ENCODE measurements around the gene LY86. TPM values are rescaled to one million over a fixed set of nuclear protein-coding genes. Genes with fewer than 3 reads are reported as not detected.

Gene LY86
- total RNA-seq, 1 experiment from 2014 or later: not detected

DNA sequence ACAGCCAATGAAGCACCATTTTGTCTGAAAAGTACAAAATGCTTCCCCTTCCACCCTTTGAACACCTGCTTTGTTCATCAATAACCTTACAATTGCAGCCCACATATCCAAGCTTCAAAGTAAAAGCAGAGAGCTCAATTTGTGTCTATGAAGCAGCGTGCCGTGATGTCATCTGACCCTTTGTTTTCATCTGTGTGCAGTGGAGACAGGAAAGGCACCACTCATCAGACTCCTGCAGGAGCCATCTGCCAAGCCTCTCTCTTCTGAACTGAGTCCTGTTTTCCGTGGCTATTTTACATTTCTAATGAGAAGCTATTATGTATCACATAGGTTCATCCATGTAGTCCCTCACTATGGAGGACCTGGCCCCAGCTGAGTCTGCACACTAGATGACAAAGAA lies 7.5 kb upstream of the LY86 start:
- TF ChIP-seq, protein P1, sequence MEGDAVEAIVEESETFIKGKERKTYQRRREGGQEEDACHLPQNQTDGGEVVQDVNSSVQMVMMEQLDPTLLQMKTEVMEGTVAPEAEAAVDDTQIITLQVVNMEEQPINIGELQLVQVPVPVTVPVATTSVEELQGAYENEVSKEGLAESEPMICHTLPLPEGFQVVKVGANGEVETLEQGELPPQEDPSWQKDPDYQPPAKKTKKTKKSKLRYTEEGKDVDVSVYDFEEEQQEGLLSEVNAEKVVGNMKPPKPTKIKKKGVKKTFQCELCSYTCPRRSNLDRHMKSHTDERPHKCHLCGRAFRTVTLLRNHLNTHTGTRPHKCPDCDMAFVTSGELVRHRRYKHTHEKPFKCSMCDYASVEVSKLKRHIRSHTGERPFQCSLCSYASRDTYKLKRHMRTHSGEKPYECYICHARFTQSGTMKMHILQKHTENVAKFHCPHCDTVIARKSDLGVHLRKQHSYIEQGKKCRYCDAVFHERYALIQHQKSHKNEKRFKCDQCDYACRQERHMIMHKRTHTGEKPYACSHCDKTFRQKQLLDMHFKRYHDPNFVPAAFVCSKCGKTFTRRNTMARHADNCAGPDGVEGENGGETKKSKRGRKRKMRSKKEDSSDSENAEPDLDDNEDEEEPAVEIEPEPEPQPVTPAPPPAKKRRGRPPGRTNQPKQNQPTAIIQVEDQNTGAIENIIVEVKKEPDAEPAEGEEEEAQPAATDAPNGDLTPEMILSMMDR (IDR thresholded peaks at IDR 0.05; ENCODE audit: unreplicated experiment): no peak
- no peak overlapping the region for H3K27ac Mint-ChIP-seq (ENCODE audit: unreplicated experiment)
- BruUV-seq (replicated peaks): no TSS peak

DNA sequence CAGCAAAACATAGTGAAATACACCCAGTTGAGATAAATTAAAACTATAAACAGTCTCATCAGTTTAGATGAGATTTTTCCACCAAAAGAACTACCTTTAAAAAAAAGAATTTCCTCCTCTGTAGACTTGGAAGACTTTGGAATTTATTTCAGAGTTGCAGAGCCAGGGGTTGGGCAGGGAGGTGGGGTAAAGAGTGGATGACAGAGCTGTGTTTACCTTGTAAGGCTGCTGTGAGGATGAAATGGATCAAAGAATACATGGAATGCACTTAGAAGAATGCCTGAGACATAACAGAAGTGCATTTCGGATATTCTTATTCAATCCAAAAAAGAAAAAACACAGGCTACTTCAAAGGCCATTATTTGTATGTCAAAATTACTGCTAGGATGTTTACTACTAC lies 6.4 kb upstream of the LY86 start:
- H3K4me3 Mint-ChIP-seq (ENCODE audit: low read depth, unreplicated experiment): no peak overlapping the region
- no peak overlapping the region for H3K27ac Mint-ChIP-seq (ENCODE audit: unreplicated experiment)
- peaks cover 38% of the 10 kb centered on the region for H3K27me3 Mint-ChIP-seq (ENCODE audit: unreplicated experiment)
- H3K4me1 Mint-ChIP-seq (ENCODE audit: low read depth, unreplicated experiment): no peaks in the 10 kb centered on the region
- no peaks in the 10 kb centered on the region for H3K9me3 Mint-ChIP-seq (ENCODE audit: low read depth, unreplicated experiment)
- no peaks in the 10 kb centered on the region for H3K36me3 Mint-ChIP-seq (ENCODE audit: insufficient read depth, unreplicated experiment)
- no peak for DNase-seq
- BruUV-seq (replicated peaks): no TSS peak
- CTCF ChIA-PET: no interaction called here
- TF ChIP-seq, protein P1 (IDR thresholded peaks at IDR 0.05; ENCODE audit: unreplicated experiment): no peak
- intact Hi-C loops (cut with micrococcal nuclease; ENCODE audit: unreplicated experiment): no loop called here

More for the DNA sequence above, 7.5 kb upstream of the LY86 start:
- no peak for DNase-seq
- CTCF ChIA-PET: no interaction called here
- no peaks in the 10 kb centered on the region for H3K36me3 Mint-ChIP-seq (ENCODE audit: insufficient read depth, unreplicated experiment)
- intact Hi-C loops (cut with micrococcal nuclease; ENCODE audit: unreplicated experiment): no loop called here
- no peak overlapping the region for H3K4me3 Mint-ChIP-seq (ENCODE audit: low read depth, unreplicated experiment)
- H3K9me3 Mint-ChIP-seq (ENCODE audit: low read depth, unreplicated experiment): no peaks in the 10 kb centered on the region
- peaks cover 31% of the 10 kb centered on the region for H3K27me3 Mint-ChIP-seq (ENCODE audit: unreplicated experiment)
- H3K4me1 Mint-ChIP-seq (ENCODE audit: low read depth, unreplicated experiment): no peaks in the 10 kb centered on the region

DNA sequence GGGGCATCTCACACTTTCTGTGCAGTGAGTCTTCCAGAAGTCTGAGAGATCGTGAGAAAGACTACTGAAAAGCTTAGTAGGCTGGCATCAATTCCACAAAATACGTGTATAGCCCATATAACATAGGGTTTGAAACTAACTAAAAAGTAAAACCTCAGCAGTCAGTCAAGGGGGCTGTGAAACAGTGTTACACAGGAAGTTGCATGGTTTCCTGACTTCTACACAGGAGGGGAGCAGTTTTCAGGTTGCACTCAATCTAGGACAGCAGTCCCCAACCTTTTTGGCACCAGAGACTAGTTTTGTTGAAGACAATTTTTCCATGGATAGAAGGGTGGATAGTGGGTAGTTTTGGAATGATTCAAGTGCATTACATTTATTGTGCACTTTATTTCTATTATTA lies 4.7 kb upstream of the LY86 start:
- H3K27me3 Mint-ChIP-seq (ENCODE audit: unreplicated experiment): peaks cover 47% of the 10 kb centered on the region
- no peak for DNase-seq
- no peak overlapping the region for H3K27ac Mint-ChIP-seq (ENCODE audit: unreplicated experiment)
- TF ChIP-seq, protein P1 (IDR thresholded peaks at IDR 0.05; ENCODE audit: unreplicated experiment): no peak
- intact Hi-C loops (cut with micrococcal nuclease; ENCODE audit: unreplicated experiment): no loop called here
- H3K4me3 Mint-ChIP-seq (ENCODE audit: low read depth, unreplicated experiment): no peak overlapping the region
- H3K9me3 Mint-ChIP-seq (ENCODE audit: low read depth, unreplicated experiment): no peaks in the 10 kb centered on the region
- H3K4me1 Mint-ChIP-seq (ENCODE audit: low read depth, unreplicated experiment): no peaks in the 10 kb centered on the region
- no peaks in the 10 kb centered on the region for H3K36me3 Mint-ChIP-seq (ENCODE audit: insufficient read depth, unreplicated experiment)
- no TSS peak for BruUV-seq (replicated peaks)
- CTCF ChIA-PET: no interaction called here

DNA sequence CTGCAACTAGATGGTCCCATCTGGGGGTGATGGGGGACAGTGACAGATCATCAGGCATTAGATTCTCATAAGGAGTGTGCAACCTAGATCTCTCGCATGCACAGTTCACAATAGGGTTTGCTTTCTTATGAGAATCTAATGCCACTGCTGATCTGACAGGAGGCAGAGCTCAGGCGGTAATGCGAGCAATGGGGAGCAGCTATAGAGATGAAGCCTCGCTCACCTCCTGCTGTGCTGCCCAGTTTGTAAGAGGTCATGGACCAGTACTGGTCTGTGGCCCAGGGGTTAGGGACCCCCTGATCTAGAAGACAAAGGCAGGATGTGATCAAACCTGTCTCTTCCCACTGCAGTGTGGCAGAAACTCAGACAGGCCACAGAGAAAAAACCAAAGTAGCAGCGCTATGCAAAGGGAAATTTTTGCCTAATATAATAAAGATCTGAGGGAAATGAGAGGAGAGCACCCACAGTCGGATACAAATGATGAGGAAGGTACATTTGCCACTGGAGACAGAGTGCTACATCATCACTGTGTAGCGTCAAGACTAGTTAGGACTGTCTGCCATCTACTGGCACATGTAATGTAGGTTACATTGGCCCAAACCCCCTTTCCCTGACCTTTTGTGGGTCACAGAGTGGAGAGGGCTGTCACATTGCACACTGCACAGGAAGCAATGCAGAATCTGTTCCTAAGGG lies 4.1 kb upstream of the LY86 start:
- H3K9me3 Mint-ChIP-seq (ENCODE audit: low read depth, unreplicated experiment): no peaks in the 10 kb centered on the region
- no peak overlapping the region for H3K4me3 Mint-ChIP-seq (ENCODE audit: low read depth, unreplicated experiment)
- no TSS peak for BruUV-seq (replicated peaks)
- no peak overlapping the region for H3K27ac Mint-ChIP-seq (ENCODE audit: unreplicated experiment)
- intact Hi-C loops (cut with micrococcal nuclease; ENCODE audit: unreplicated experiment): no loop called here
- H3K36me3 Mint-ChIP-seq (ENCODE audit: insufficient read depth, unreplicated experiment): no peaks in the 10 kb centered on the region
- peaks cover 41% of the 10 kb centered on the region for H3K27me3 Mint-ChIP-seq (ENCODE audit: unreplicated experiment)
- DNase-seq: no peak
- CTCF ChIA-PET: no interaction called here
- H3K4me1 Mint-ChIP-seq (ENCODE audit: low read depth, unreplicated experiment): no peaks in the 10 kb centered on the region
- TF ChIP-seq, protein P1 (IDR thresholded peaks at IDR 0.05; ENCODE audit: unreplicated experiment): no peak

Measured in Calu3 (cell line).